HUES6 (cell line): Measurements from ENCODE around the gene TBX18.

ENCODE experiments used
- H3K27ac ChIP-seq: 2 replicates; pipeline ENCODE4 v1.7.0; 2013; ENCODE audit warnings: low read depth, mild to moderate bottlenecking, low read length, inconsistent platforms
- H3K27me3 ChIP-seq: 2 replicates; pipeline ENCODE4 v1.6.1; 2013; ENCODE audit warnings: low read length; ENCODE audit not compliant: control insufficient read depth, insufficient read depth
- H3K36me3 ChIP-seq: 2 replicates; pipeline ENCODE4 v1.6.1; 2013; ENCODE audit warnings: low read length; ENCODE audit not compliant: control insufficient read depth, insufficient read depth
- H3K4me1 ChIP-seq: 2 replicates; pipeline ENCODE4 v1.6.1; 2013; ENCODE audit warnings: low read length; ENCODE audit not compliant: control insufficient read depth, insufficient read depth
- H3K4me3 ChIP-seq: 2 replicates; pipeline ENCODE4 v1.5.1; 2013; ENCODE audit warnings: low read depth, low read length
- H3K9ac ChIP-seq: one replicate; pipeline ENCODE4 v1.6.1; 2013; ENCODE audit warnings: mild to moderate bottlenecking, low read length
- H3K9me3 ChIP-seq: 2 replicates; pipeline ENCODE4 v1.6.1; 2013; ENCODE audit warnings: low read depth, low read length; ENCODE audit not compliant: control insufficient read depth, insufficient read depth

The TBX18 gene

DNA sequence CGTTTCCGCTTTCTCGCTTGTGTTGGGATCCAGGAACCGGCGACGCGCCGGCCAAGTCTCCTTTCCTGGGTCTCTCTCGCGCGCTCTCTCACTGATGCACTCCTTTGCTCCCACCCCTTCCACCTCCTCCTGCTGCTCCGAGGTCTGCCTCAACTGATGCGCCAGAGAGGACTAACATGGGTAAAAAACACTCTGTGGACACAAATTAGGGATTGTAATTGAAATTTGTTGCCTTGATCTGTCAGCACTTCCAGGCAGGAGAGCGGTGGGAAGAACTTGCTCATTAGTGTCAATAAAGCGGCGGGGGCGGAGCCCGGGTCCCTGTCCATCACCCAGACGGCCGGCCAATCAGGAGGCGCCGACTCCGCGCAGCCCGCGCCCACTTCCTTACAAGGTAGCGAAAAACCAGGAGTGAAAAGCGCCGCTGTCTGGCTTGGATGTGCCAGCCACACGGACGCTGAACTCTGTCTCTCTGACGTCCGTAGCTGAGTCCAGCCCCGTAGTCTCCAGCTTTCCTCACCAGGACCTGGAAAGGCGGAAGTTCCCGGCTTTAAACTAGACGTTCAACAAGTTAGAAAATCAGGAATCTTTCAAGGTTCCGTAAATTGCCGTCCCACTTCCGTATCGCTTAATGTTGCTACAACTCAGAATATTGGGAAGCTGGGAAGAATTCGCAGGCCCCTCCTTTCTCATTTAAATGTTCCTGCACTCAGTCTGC is at the start of gene TBX18:
Gene TBX18, minus strand, starts transcription at position 267 of the 718 bp plus-strand sequence. CDS start 417 bp downstream, outside the sequence.
- Histone ChIP-seq H3K9me3 (no peaks in the 10 kb centered on the region), H3K4me3 (peak within 1 kb of the TSS; percentile 62), H3K9ac (no peak within 1 kb of the TSS), H3K27me3 (peaks cover 99% of the 10 kb centered on the region), H3K27ac (no peak within 1 kb of the TSS), H3K4me1 (peaks cover 13% of the 10 kb centered on the region; the same call in 1 of the 2 replicates), H3K36me3 (no peaks in the 10 kb centered on the region)

DNA sequence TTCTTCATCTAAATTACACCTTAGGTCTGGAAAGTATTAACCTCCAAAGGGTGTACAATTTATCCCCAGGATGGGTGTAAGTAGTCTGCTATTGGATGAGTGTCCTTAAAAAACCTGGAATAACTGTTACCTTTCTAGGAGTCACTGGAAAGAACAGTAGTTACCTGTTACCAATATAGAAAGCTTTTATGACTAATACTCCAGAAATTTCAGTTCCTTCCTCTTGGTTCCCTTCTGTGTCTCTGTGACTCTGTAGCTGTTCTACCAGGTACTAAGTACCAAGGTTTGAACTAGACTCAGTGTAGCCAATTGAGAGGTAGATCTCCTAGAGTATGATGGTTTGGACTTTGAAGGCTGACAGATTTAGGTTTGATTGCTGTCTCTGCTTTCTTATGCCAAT is 47.0 kb upstream of the TBX18 start:
- no peaks in the 10 kb centered on the region for H3K27me3 ChIP-seq
- no peak overlapping the region for H3K27ac ChIP-seq
- no peak overlapping the region for H3K4me3 ChIP-seq
- H3K9me3 ChIP-seq: no peaks in the 10 kb centered on the region
- H3K4me1 ChIP-seq: no peaks in the 10 kb centered on the region
- no peaks in the 10 kb centered on the region for H3K36me3 ChIP-seq
- H3K9ac ChIP-seq: no peak overlapping the region

- H3K9ac ChIP-seq: no peak overlapping the region
- no peak overlapping the region for H3K27ac ChIP-seq
- H3K27me3 ChIP-seq: no peaks in the 10 kb centered on the region
- no peak overlapping the region for H3K4me3 ChIP-seq
- no peaks in the 10 kb centered on the region for H3K36me3 ChIP-seq
- H3K9me3 ChIP-seq: no peaks in the 10 kb centered on the region
- no peaks in the 10 kb centered on the region for H3K4me1 ChIP-seq
Observed at GRCh38 chr6:84809455-84809854, 45.1 kb upstream of the TBX18 start.

- Histone ChIP-seq H3K27ac (no peak overlapping the region), H3K4me3 (no peak overlapping the region), H3K36me3 (no peaks in the 10 kb centered on the region), H3K4me1 (no peaks in the 10 kb centered on the region), H3K27me3 (no peaks in the 10 kb centered on the region), H3K9ac (no peak overlapping the region), H3K9me3 (no peaks in the 10 kb centered on the region)
Observed at GRCh38 chr6:84808491-84809061, 44.2 kb upstream of the TBX18 start.

GRCh38 chr6:84805145-84805544 is 40.7 kb upstream of the TBX18 start:
- no peak overlapping the region for H3K9ac ChIP-seq
- H3K36me3 ChIP-seq: no peaks in the 10 kb centered on the region
- H3K27ac ChIP-seq: no peak overlapping the region
- H3K4me3 ChIP-seq: no peak overlapping the region
- H3K9me3 ChIP-seq: no peaks in the 10 kb centered on the region
- no peaks in the 10 kb centered on the region for H3K4me1 ChIP-seq
- H3K27me3 ChIP-seq: no peaks in the 10 kb centered on the region

DNA sequence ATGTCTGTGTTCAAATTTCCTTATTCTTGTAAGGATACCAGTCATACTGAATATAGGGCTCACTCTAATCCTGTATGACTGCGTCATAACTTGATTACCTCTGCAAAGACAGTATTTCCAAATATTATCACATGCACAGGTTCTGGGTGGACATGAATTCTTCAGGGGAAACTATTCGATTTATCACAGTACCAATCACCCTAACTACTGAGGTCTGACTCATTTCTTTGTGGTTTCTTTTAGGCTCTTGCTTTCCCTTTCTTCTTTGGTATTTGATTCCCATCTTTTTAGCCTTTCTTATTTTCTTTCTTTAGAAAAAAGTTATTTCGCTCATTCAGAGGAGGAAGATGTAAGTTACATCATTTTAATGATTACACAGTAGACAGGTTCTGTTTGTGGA is 40.3 kb upstream of the TBX18 start:
- Histone ChIP-seq H3K36me3 (no peaks in the 10 kb centered on the region), H3K4me3 (no peak overlapping the region), H3K27me3 (no peaks in the 10 kb centered on the region), H3K9ac (no peak overlapping the region), H3K27ac (no peak overlapping the region), H3K9me3 (no peaks in the 10 kb centered on the region), H3K4me1 (no peaks in the 10 kb centered on the region)

DNA sequence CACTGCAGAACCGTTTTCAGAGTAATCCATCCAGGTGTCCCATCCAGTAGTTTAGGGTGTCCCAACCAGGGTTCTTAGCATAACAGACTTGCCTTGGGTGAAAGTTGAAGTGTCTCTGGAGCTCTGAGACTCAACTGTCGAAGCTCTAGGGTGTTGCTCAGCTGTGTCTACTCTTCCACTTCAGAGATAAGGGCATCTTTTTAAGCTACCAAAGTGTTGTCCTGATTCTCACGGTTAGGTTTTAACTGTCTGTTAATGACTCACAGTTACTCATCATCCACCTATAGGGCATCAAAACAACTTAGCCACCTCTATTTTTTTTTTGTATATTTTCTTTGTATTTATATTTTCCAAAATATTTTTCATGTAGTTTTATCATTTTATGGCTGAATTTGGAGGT is 36.9 kb upstream of the TBX18 start:
- no peak overlapping the region for H3K27ac ChIP-seq
- H3K27me3 ChIP-seq: no peaks in the 10 kb centered on the region
- no peaks in the 10 kb centered on the region for H3K36me3 ChIP-seq
- H3K4me3 ChIP-seq: no peak overlapping the region
- H3K9me3 ChIP-seq: peaks cover 3% of the 10 kb centered on the region; the same call in 1 of the 2 replicates
- H3K4me1 ChIP-seq: no peaks in the 10 kb centered on the region
- no peak overlapping the region for H3K9ac ChIP-seq

DNA sequence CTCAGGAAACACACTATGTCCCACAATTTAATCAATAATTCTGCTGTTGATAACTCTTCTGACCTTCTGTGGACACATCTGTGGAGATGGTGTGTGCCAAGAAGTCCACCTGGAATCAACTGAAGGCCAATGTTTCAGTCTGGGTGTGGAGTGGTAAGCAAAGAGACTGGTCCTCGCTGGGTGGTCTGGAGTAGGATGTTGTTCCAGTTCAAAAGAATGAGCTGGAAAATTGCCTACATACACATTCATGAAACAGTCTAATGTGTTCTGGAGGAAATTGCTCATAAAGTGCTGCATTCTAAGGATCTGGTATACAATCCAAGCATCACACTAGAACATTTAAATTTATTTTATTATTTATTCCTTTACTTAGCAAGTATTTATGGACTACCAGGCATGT is 33.9 kb upstream of the TBX18 start:
- H3K27me3 ChIP-seq: no peaks in the 10 kb centered on the region
- no peaks in the 10 kb centered on the region for H3K36me3 ChIP-seq
- H3K4me1 ChIP-seq: no peaks in the 10 kb centered on the region
- no peak overlapping the region for H3K9ac ChIP-seq
- H3K9me3 ChIP-seq: peaks cover 3% of the 10 kb centered on the region; the same call in 1 of the 2 replicates
- H3K27ac ChIP-seq: no peak overlapping the region
- no peak overlapping the region for H3K4me3 ChIP-seq

GRCh38 chr6:84796343-84796742 is 31.9 kb upstream of the TBX18 start:
- no peaks in the 10 kb centered on the region for H3K27me3 ChIP-seq
- peaks cover 3% of the 10 kb centered on the region; the same call in 1 of the 2 replicates for H3K9me3 ChIP-seq
- no peak overlapping the region for H3K4me3 ChIP-seq
- no peaks in the 10 kb centered on the region for H3K36me3 ChIP-seq
- H3K4me1 ChIP-seq: no peaks in the 10 kb centered on the region
- no peak overlapping the region for H3K9ac ChIP-seq
- H3K27ac ChIP-seq: no peak overlapping the region

- H3K9ac ChIP-seq: no peak overlapping the region
- no peaks in the 10 kb centered on the region for H3K4me1 ChIP-seq
- H3K36me3 ChIP-seq: no peaks in the 10 kb centered on the region
Observed at GRCh38 chr6:84791927-84792326, 27.5 kb upstream of the TBX18 start.

GRCh38 chr6:84791233-84791632 is 26.8 kb upstream of the TBX18 start:
- Histone ChIP-seq H3K4me1 (no peaks in the 10 kb centered on the region), H3K9me3 (no peaks in the 10 kb centered on the region), H3K4me3 (no peak overlapping the region), H3K27me3 (no peaks in the 10 kb centered on the region), H3K27ac (no peak overlapping the region), H3K9ac (no peak overlapping the region), H3K36me3 (no peaks in the 10 kb centered on the region)

More at GRCh38 chr6:84791927-84792326, 27.5 kb upstream of the TBX18 start:
- Histone ChIP-seq H3K9me3 (peaks cover 3% of the 10 kb centered on the region; the same call in 1 of the 2 replicates), H3K27ac (no peak overlapping the region), H3K4me3 (no peak overlapping the region), H3K27me3 (no peaks in the 10 kb centered on the region)
